SU-DHL-6 (cell line): ENCODE measurements around the gene TMEM117.

ENCODE experiments used
- EZH2phosphoT487 ChIP-seq: fragments of 200-600 bp; sonication (generic), shearing (Covaris generic); conservative IDR thresholded peaks from 2 replicates; pipeline ENCODE4 v1.6.1; 2018; ENCODE audit warnings: mild to moderate bottlenecking, antibody characterized with exemption, low read length, moderate library complexity, mixed read lengths
- TF ChIP-seq, protein P1 (sequence below): fragments of 200-600 bp; sonication (generic); IDR thresholded peaks from one replicate; pipeline ENCODE4 v1.5.1; 2017; ENCODE audit warnings: antibody characterized with exemption, mild to moderate bottlenecking, low read length, moderate library complexity; ENCODE audit not compliant: insufficient read depth, poor library complexity, severe bottlenecking

DNA sequence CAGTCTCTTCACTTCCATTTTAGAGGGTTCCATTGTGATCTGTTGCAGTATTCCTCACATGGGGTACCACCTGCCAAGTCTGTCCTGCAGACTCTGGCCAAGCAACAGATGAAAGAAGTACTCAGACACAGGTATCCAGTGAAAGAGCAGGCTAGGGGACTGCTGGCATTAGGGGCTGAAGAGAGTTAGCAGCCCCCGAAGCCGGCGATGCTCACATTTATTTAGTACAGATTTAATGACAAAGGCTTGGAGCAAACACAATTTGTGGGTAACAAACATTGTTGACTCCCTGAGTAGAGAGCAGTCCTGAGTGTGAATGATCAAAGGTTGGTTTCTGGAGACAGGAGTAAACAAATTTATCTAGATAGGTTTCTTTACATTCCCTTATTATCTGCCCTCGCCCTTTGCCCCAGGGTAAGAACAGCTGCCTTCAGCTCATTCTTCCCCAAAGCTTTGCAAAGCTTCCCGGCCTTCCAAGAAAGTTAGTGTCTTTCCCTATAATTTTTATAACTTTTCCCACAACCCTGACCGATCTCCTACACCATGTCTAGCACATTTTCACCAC lies 144.8 kb downstream of the TMEM117 start:
- TF ChIP-seq, protein P1, sequence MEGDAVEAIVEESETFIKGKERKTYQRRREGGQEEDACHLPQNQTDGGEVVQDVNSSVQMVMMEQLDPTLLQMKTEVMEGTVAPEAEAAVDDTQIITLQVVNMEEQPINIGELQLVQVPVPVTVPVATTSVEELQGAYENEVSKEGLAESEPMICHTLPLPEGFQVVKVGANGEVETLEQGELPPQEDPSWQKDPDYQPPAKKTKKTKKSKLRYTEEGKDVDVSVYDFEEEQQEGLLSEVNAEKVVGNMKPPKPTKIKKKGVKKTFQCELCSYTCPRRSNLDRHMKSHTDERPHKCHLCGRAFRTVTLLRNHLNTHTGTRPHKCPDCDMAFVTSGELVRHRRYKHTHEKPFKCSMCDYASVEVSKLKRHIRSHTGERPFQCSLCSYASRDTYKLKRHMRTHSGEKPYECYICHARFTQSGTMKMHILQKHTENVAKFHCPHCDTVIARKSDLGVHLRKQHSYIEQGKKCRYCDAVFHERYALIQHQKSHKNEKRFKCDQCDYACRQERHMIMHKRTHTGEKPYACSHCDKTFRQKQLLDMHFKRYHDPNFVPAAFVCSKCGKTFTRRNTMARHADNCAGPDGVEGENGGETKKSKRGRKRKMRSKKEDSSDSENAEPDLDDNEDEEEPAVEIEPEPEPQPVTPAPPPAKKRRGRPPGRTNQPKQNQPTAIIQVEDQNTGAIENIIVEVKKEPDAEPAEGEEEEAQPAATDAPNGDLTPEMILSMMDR, result no peak
- TF ChIP-seq EZH2phosphoT487, result no peak
